Measurements from ENCODE around the gene SPIRE2. TPM values are rescaled to one million over a fixed set of nuclear protein-coding genes. Genes with fewer than 3 reads are reported as not detected.
A peak's percentile ranks its signal among the peaks of the same experiment; 100 is the strongest.

SPIRE2 gene
- total and polyA plus RNA-seq, 5 donors = 1.4 to 3.1 (median 2.5) TPM

GRCh38 chr16:89841275-89841674 is 13.0 kb downstream of the SPIRE2 start:
- Histone ChIP-seq H3K27me3 (ENCODE audit: control insufficient read depth, insufficient read depth) (no peaks in the 10 kb centered on the region), H3K27ac (ENCODE audit: low read length) (no peak overlapping the region), H3K4me3 (ENCODE audit: low read length) (no peak overlapping the region), H3K4me1 (ENCODE audit: control insufficient read depth, insufficient read depth, low read length) (no peaks in the 10 kb centered on the region), H3K9me3 (ENCODE audit: control insufficient read depth, low read length) (no peaks in the 10 kb centered on the region)
- DNase-seq (no peak), ATAC-seq (no peak)
- intact Hi-C loops (cut with DNase I) = no loop called here
- 88% methylated on average over 10 of the region's 10 CpGs for WGBS

GRCh38 chr16:89842471-89843408 is 14.5 kb downstream of the SPIRE2 start:
- WGBS = 60% methylated on average over 26 of the region's 26 CpGs
- peak; percentile 9 to 39 for ATAC-seq

GRCh38 chr16:89843409-89844350 is 15.4 kb downstream of the SPIRE2 start:
- Histone ChIP-seq H3K27me3 (ENCODE audit: control insufficient read depth, insufficient read depth) (no peaks in the 10 kb centered on the region), H3K9me3 (ENCODE audit: control insufficient read depth, low read length) (no peaks in the 10 kb centered on the region), H3K4me3 (ENCODE audit: low read length) (no peak overlapping the region), H3K4me1 (ENCODE audit: control insufficient read depth, insufficient read depth, low read length) (no peaks in the 10 kb centered on the region), H3K27ac (ENCODE audit: low read length) (no peak overlapping the region)
- ATAC-seq = no peak
- intact Hi-C loops (cut with DNase I) = no loop called here
- WGBS = 76% methylated on average over 19 of the region's 20 CpGs
- DNase-seq = no peak

More at GRCh38 chr16:89842471-89843408, 14.5 kb downstream of the SPIRE2 start:
- Histone ChIP-seq H3K27ac (ENCODE audit: low read length) (no peak overlapping the region), H3K27me3 (ENCODE audit: control insufficient read depth, insufficient read depth) (no peaks in the 10 kb centered on the region), H3K9me3 (ENCODE audit: control insufficient read depth, low read length) (no peaks in the 10 kb centered on the region), H3K4me3 (ENCODE audit: low read length) (no peak overlapping the region), H3K4me1 (ENCODE audit: control insufficient read depth, insufficient read depth, low read length) (no peaks in the 10 kb centered on the region)
- intact Hi-C loops (cut with DNase I) = no loop called here
- DNase-seq = peak in 1 of 3 donors; percentile 67

GRCh38 chr16:89844739-89845339 is 16.6 kb downstream of the SPIRE2 start:
- intact Hi-C loops (cut with DNase I) = no loop called here
- Histone ChIP-seq H3K4me3 (ENCODE audit: low read length) (no peak overlapping the region), H3K9me3 (ENCODE audit: control insufficient read depth, low read length) (no peaks in the 10 kb centered on the region), H3K27ac (ENCODE audit: low read length) (no peak overlapping the region), H3K4me1 (ENCODE audit: control insufficient read depth, insufficient read depth, low read length) (no peaks in the 10 kb centered on the region), H3K27me3 (ENCODE audit: control insufficient read depth, insufficient read depth) (no peaks in the 10 kb centered on the region)
- WGBS = 73% methylated on average over 13 of the region's 13 CpGs
- ATAC-seq = no peak
- no peak for DNase-seq

GRCh38 chr16:89845417-89845816 is 17.1 kb downstream of the SPIRE2 start:
- H3K27me3 ChIP-seq (ENCODE audit: control insufficient read depth, insufficient read depth) = no peaks in the 10 kb centered on the region
- no peak overlapping the region for H3K4me3 ChIP-seq (ENCODE audit: low read length)
- intact Hi-C loops (cut with DNase I) = no loop called here
- 53% methylated on average over 13 of the region's 13 CpGs for WGBS
- no peak overlapping the region for H3K27ac ChIP-seq (ENCODE audit: low read length)
- DNase-seq = no peak
- no peak for ATAC-seq
- no peaks in the 10 kb centered on the region for H3K4me1 ChIP-seq (ENCODE audit: control insufficient read depth, insufficient read depth, low read length)
- H3K9me3 ChIP-seq (ENCODE audit: control insufficient read depth, low read length) = no peaks in the 10 kb centered on the region

- DNase-seq (no peak), ATAC-seq (no peak)
- no peak overlapping the region for H3K27ac ChIP-seq (ENCODE audit: low read length)
- no peak overlapping the region for H3K4me3 ChIP-seq (ENCODE audit: low read length)
- intact Hi-C loops (cut with DNase I) = no loop called here
- 67% methylated on average over 26 of the region's 26 CpGs for WGBS
- H3K27me3 ChIP-seq (ENCODE audit: control insufficient read depth, insufficient read depth) = no peaks in the 10 kb centered on the region
- no peaks in the 10 kb centered on the region for H3K9me3 ChIP-seq (ENCODE audit: control insufficient read depth, low read length)
- H3K4me1 ChIP-seq (ENCODE audit: control insufficient read depth, insufficient read depth, low read length) = no peaks in the 10 kb centered on the region
Observed at GRCh38 chr16:89847051-89847939, 19.0 kb downstream of the SPIRE2 start.

- Histone ChIP-seq H3K27ac (ENCODE audit: low read length) (no peak overlapping the region), H3K4me3 (ENCODE audit: low read length) (no peak overlapping the region), H3K27me3 (ENCODE audit: control insufficient read depth, insufficient read depth) (no peaks in the 10 kb centered on the region), H3K9me3 (ENCODE audit: control insufficient read depth, low read length) (no peaks in the 10 kb centered on the region), H3K4me1 (ENCODE audit: control insufficient read depth, insufficient read depth, low read length) (no peaks in the 10 kb centered on the region)
- DNase-seq (no peak), ATAC-seq (no peak)
- WGBS = 48% methylated on average over 14 of the region's 14 CpGs
- intact Hi-C loops (cut with DNase I) = no loop called here
Observed at GRCh38 chr16:89847940-89848297, 19.6 kb downstream of the SPIRE2 start.

- no peak overlapping the region for H3K27ac ChIP-seq (ENCODE audit: low read length)
- DNase-seq (no peak), ATAC-seq (no peak)
- H3K9me3 ChIP-seq (ENCODE audit: control insufficient read depth, low read length) = no peaks in the 10 kb centered on the region
- intact Hi-C loops (cut with DNase I) = no loop called here
- H3K27me3 ChIP-seq (ENCODE audit: control insufficient read depth, insufficient read depth) = no peaks in the 10 kb centered on the region
- H3K4me1 ChIP-seq (ENCODE audit: control insufficient read depth, insufficient read depth, low read length) = no peaks in the 10 kb centered on the region
- 92% methylated on average over 11 of the region's 11 CpGs for WGBS
- H3K4me3 ChIP-seq (ENCODE audit: low read length) = no peak overlapping the region
Observed at GRCh38 chr16:89848974-89849373, 20.7 kb downstream of the SPIRE2 start.

GRCh38 chr16:89853306-89853993 is 25.2 kb downstream of the SPIRE2 start:
- no peaks in the 10 kb centered on the region for H3K9me3 ChIP-seq (ENCODE audit: control insufficient read depth, low read length)
- H3K27ac ChIP-seq (ENCODE audit: low read length) = no peak overlapping the region
- no peaks in the 10 kb centered on the region for H3K4me1 ChIP-seq (ENCODE audit: control insufficient read depth, insufficient read depth, low read length)
- DNase-seq (peak in 1 of 3 donors; percentile 37), ATAC-seq (peak; percentile 12 to 26)
- intact Hi-C loops (cut with DNase I) = no loop called here
- H3K27me3 ChIP-seq (ENCODE audit: control insufficient read depth, insufficient read depth) = no peaks in the 10 kb centered on the region
- WGBS = 91% methylated on average over 21 of the region's 21 CpGs
- H3K4me3 ChIP-seq (ENCODE audit: low read length) = no peak overlapping the region

Measured in right cardiac atrium (tissue), 5 donors.